Immature natural killer cell (primary cell): Measurements from ENCODE around the gene POLD1. TPM values are rescaled to one million over a fixed set of nuclear protein-coding genes. Genes with fewer than 3 reads are reported as not detected.

Experiments used
- polyA plus RNA-seq, 3 donors: library from polyadenylated mRNA; unstranded; fragments of 300-500 nt; fragmentation: Illumina TruSeq; gene quantifications; one replicate each; pipeline ENCODE4 v1.2.3, GENCODE V29; 2021

POLD1 gene
- polyA plus RNA-seq, 3 donors from 2014 or later: 14.5 to 24.8 (median 22.8) TPM

Other genes starting within 250 kb of the POLD1 start
- gene IZUMO2, start 221.1 kb upstream of the POLD1 start, polyA plus RNA-seq: not detected
- not detected for gene MYH14, start 180.7 kb upstream of the POLD1 start, polyA plus RNA-seq
- gene KCNC3, start 55.0 kb upstream of the POLD1 start, polyA plus RNA-seq: not detected
- gene NAPSA, start 18.7 kb upstream of the POLD1 start, polyA plus RNA-seq: 1 to 10 TPM in 1 of 3 donors, under 1 TPM in 1, not detected in 1; 0.50 to 2.2 TPM
- 10 to 100 TPM; 65.0 to 84.9 (median 68.8) TPM for gene NR1H2, start 7.9 kb upstream of the POLD1 start, polyA plus RNA-seq
- gene SPIB, start 34.6 kb downstream of the POLD1 start, polyA plus RNA-seq: 1 to 10 TPM in 2 of 3 donors, under 1 TPM in 1; 0.38 to 1.6 (median 1.5) TPM
- not detected for gene MYBPC2, start 48.5 kb downstream of the POLD1 start, polyA plus RNA-seq
- gene EMC10, start 92.2 kb downstream of the POLD1 start, polyA plus RNA-seq: 10 to 100 TPM in 1 of 3 donors, 1 to 10 TPM in 2; 6.9 to 13.3 (median 9.5) TPM
- gene GARIN5A, start 92.5 kb downstream of the POLD1 start, polyA plus RNA-seq: 1 to 10 TPM in 1 of 3 donors, under 1 TPM in 2; 0.39 to 1.3 (median 0.68) TPM
- gene JOSD2, start 126.8 kb downstream of the POLD1 start, polyA plus RNA-seq: 10 to 100 TPM; 21.4 to 28.2 (median 26.1) TPM
- not detected for gene ASPDH, start 129.6 kb downstream of the POLD1 start, polyA plus RNA-seq
- gene LRRC4B, start 184.1 kb downstream of the POLD1 start, polyA plus RNA-seq: not detected